Measurements from ENCODE around the gene ECE1.
"Not testable (repeated sequence)": the region's sequence is repeated elsewhere in the genome, so short reads cannot be mapped to it uniquely, and the experiment has no call there.

The ECE1 gene

GRCh38 chr1:21232044-21232443, 58.2 kb downstream of the ECE1 start:
- no peak for DNase-seq (ENCODE audit: low read depth, low spot score)

- no peak for DNase-seq (ENCODE audit: low read depth, low spot score)
Measured at GRCh38 chr1:21229246-21230000, 60.8 kb downstream of the ECE1 start.

GRCh38 chr1:21228224-21228623, 62.0 kb downstream of the ECE1 start:
- DNase-seq (ENCODE audit: low read depth, low spot score): not testable (repeated sequence)

- no peak for DNase-seq (ENCODE audit: low read depth, low spot score)
Measured at GRCh38 chr1:21225065-21225464, 65.2 kb downstream of the ECE1 start.

GRCh38 chr1:21220815-21221214, 69.4 kb downstream of the ECE1 start:
- DNase-seq (ENCODE audit: low read depth, low spot score): no peak

- DNase-seq (ENCODE audit: low read depth, low spot score): no peak
Measured at GRCh38 chr1:21219674-21220073, 70.6 kb downstream of the ECE1 start.

- no peak for DNase-seq (ENCODE audit: low read depth, low spot score)
Measured at GRCh38 chr1:21217812-21218596, 72.3 kb downstream of the ECE1 start.

GRCh38 chr1:21216835-21217811, 73.1 kb downstream of the ECE1 start:
- no peak for DNase-seq (ENCODE audit: low read depth, low spot score)

- no peak for DNase-seq (ENCODE audit: low read depth, low spot score)
Measured at GRCh38 chr1:21212126-21212525, 78.1 kb downstream of the ECE1 start.

- DNase-seq (ENCODE audit: low read depth, low spot score): not testable (repeated sequence)
Measured at GRCh38 chr1:21208137-21208700, 82.0 kb downstream of the ECE1 start.

GRCh38 chr1:21206117-21206516, 84.1 kb downstream of the ECE1 start:
- no peak for DNase-seq (ENCODE audit: low read depth, low spot score)

- no peak for DNase-seq (ENCODE audit: low read depth, low spot score)
Measured at GRCh38 chr1:21205416-21205815, 84.8 kb downstream of the ECE1 start.

GRCh38 chr1:21201650-21202049, 88.6 kb downstream of the ECE1 start:
- DNase-seq (ENCODE audit: low read depth, low spot score): no peak

- DNase-seq (ENCODE audit: low read depth, low spot score): not testable (repeated sequence)
Measured at GRCh38 chr1:21201238-21201637, 89.0 kb downstream of the ECE1 start.

- DNase-seq (ENCODE audit: low read depth, low spot score): no peak
Measured at GRCh38 chr1:21200767-21201166, 89.5 kb downstream of the ECE1 start.

GRCh38 chr1:21198929-21199328, 91.3 kb downstream of the ECE1 start:
- DNase-seq (ENCODE audit: low read depth, low spot score): no peak

GRCh38 chr1:21192871-21193270, 97.4 kb downstream of the ECE1 start:
- no peak for DNase-seq (ENCODE audit: low read depth, low spot score)

GRCh38 chr1:21192284-21192683, 98.0 kb downstream of the ECE1 start:
- DNase-seq (ENCODE audit: low read depth, low spot score): no peak

- DNase-seq (ENCODE audit: low read depth, low spot score): not testable (repeated sequence)
Measured at GRCh38 chr1:21190771-21191170, 99.5 kb downstream of the ECE1 start.

- no peak for DNase-seq (ENCODE audit: low read depth, low spot score)
Measured at GRCh38 chr1:21189906-21190500, 100.3 kb downstream of the ECE1 start.

- DNase-seq (ENCODE audit: low read depth, low spot score): no peak
Measured at GRCh38 chr1:21189421-21189820, 100.8 kb downstream of the ECE1 start.
